GM21825 (cell line): Measurements from ENCODE around the gene KCNB1.
"Not testable (repeated sequence)": the region's sequence is repeated elsewhere in the genome, so short reads cannot be mapped to it uniquely, and the experiment has no call there.

Experiments
- ATAC-seq: cut with Tn5 transposase; IDR thresholded peaks from one replicate; pipeline ENCODE4 v1.9.1; 2021; ENCODE audit warnings: mild to moderate bottlenecking, moderate library complexity; ENCODE audit not compliant: unreplicated experiment

Gene KCNB1

GRCh38 chr20:49330701-49331615, 151.5 kb downstream of the KCNB1 start:
- ATAC-seq = no peak

DNA sequence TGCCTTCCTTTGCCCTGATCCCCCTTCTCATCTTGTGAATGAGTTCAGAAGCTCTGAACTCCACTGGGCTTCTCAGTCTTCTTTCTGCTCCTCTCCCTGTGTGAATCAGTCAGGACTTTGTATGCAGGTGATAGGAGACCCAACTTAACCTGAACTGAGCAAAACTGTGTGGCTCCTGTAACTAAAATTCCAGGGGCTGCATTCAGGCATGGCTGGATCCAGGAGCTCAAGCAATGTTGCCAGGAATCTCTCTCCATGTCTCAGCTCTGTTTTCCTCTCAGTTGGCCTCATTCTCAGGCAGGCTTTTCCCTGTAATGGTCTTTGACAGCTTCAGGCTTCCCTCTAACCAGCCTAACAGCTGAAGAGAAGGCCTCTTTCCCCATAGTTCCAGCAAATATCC, 153.7 kb downstream of the KCNB1 start:
- no peak for ATAC-seq

DNA sequence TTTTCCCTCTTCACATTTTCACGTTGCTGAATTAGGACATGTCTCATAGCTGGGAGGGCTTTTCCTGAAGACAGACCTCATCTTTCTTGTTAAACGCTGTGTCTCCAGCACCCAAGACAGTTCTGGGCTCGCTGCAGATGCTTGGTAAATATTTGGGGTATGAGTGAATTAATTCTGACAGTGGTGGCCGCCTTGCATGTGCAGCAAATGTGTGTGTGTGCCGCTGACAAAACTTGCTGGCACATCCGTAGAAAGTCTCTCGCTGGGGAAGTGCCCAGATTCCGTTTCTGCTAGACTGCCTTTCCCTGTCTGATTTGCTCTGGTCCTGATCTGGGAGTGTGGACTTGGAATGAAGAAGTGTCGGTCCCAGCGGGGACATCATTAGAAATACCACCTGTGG, 156.4 kb downstream of the KCNB1 start:
- no peak for ATAC-seq

GRCh38 chr20:49324306-49324705, 158.2 kb downstream of the KCNB1 start:
- ATAC-seq = no peak

DNA sequence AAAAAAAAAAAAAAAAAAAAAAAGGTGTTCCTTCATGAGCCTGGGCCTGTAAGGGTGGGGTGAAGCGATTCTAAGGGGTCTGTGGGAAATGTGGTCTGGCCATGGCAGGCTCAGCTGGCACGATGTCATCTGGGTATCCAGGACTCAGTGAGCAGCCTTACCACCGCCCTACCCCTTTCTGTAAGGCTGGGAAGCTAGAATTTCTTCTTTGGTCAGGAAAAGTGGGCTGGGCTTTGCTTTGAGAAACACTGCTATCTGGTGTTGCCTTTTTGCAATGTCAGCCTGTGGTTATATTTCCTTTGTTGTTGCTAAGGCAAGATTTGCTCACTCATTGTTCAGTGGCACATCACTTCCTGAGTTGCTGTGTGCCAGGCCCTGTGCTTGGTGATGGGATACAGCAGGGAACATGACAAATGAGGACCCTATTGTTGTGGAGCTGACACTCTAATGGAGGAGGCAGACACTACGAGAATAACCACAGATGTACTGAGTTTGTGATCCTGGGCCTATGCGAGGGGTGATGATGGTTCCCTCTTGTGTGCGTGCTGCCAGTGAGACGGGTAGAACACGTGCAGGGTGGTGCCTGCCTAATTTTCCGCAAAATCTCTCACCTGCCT, 158.7 kb downstream of the KCNB1 start:
- no peak for ATAC-seq

DNA sequence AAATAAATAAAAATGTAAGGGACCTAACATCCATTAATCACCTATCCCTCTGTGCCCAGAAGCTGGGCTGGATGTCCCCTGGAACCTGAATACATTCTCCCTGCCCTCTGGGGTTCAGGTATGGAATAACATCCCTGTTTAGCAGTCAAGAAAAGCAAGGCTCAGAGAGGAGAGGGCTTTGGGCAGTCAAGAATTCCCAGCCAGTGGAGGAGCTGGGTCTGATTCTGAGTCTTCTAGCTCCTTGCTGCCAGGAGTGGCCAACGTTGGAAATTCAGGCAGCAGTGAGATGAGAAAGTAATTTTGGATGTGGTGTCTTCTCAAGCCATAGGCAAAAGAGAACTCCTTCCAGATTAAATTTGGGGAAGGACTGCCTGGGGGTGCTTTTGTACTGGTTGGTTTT, 162.0 kb downstream of the KCNB1 start:
- ATAC-seq = no peak

DNA sequence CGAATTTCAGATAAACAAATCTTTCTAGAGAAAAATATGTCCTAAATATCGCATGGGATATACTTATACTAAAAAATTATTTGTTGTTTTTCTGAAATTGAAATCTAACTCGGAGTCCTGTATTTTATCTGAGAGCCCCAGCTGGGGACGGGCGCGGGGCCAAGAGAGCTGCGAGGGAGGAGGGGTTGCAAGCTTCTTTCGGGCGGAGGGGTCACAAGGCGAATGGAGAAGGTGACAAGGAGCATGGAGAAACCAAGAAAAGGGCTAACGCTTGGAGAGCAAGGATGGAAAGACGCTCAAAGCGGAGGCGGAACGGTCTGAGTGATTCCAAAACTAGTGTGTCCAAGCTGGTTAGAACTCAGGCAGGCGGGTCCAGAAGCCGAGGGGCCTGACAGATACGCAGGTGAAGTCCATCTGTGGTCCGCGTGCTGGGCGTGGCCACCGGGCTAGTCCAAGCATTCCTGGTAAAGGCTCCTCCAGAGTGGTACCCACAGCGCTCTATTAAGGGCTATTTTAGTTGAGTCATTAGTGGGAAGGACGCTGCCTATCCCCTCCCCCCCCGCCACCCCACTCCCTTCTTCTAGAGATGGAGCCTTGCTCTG, 163.2 kb downstream of the KCNB1 start:
- ATAC-seq = no peak

GRCh38 chr20:49318430-49319207, 163.8 kb downstream of the KCNB1 start:
- no peak for ATAC-seq

- no peak for ATAC-seq
Measured at GRCh38 chr20:49318091-49318429, 164.4 kb downstream of the KCNB1 start.

DNA sequence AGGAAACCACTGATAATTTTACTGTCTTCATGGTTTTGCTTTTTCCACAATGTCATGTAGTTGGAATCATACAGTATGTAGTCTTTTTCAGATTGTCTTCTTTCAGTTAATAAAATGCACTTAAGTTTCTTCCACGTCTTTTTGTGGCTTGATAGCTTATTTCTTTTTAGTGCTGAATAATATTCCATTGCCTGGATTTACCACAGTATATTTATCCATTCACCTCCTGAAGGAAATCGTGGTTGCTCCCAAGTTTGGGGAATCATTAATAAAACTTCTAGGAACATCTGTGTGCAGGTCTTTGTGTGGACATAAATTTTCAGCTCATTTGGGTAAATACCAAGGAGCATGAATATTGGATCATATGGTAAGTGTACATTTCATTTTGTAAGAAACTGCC, 165.8 kb downstream of the KCNB1 start:
- ATAC-seq = no peak

DNA sequence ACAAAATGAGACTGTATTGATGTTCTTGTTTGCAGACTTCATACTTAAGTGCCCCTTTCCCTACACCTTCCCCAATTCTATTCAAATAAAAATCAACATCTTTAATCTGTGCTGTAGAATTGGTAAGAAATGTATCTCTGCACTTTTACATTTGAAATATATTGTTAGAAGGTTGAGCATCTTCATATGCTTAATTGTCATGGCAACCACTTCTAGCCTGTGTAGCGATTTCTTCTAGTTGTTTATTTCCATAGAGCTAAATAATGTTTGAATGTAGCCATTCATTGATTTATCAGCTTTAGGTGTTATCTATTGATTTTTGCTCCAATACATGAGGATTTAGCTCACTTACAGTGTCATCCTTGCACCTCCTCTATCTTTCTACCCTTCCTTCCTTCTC, 166.9 kb downstream of the KCNB1 start:
- ATAC-seq = no peak

GRCh38 chr20:49314052-49314451, 168.4 kb downstream of the KCNB1 start:
- ATAC-seq = not testable (repeated sequence)
